ENCODE measurements around the gene ICA1. TPM values are rescaled to one million over a fixed set of nuclear protein-coding genes. Genes with fewer than 3 reads are reported as not detected.
A peak's percentile ranks its signal among the peaks of the same experiment; 100 is the strongest.
"Not testable (repeated sequence)": the region's sequence is repeated elsewhere in the genome, so short reads cannot be mapped to it uniquely, and the experiment has no call there.

The ICA1 gene
- total RNA-seq (ENCODE audit: insufficient read depth, low replicate concordance) = 4.3 TPM

DNA sequence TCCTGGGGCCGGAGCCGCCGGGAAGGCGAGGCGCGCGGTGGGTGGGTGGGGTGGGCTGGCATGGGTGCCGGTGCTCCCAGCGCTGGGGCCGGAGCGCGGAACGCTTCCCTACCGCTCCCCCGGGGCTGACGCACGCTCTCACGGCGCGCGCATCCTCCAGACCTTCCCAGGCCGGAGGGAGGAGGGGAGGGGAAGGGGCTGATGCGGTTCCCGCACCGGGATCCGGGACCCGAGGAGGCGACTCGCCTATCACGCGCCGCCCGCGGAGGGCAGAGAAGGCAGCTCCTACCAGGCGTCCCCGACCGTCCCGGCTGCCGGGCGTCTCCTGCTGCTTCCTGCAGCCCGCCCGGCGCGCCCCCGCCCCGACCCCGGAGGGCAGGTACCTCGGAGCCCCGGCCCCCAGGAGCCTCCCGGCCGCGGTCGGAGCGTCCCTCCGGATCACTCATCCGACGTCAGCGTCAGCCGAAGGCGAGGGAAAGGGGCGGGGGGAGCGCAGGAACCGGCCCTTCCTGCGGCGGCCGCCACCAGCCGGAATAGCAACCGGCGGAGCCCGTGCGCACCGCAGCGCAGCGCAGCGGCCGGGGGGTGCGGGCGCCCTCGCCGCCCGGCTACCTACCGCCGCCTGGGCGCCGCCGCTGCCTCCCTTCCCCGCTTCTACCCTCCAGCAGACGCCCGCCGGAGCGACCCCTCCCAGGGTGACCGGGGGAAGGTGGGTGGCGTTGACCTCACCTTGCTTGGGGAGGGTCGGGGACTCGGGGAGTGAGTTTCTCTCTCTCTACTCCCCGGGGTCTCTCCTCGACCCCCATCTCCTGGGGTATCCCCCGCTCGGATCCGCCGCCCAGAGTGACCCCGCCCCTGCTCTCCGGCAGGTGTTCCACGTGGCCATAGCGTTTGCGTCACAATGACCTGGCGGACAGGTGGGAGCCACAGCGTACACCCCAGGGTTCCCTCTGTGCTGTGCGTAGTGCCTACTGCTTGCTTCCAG lies at the start of gene ICA1:
TSS of gene ICA1 (minus strand) at position 457 of the 985 bp plus-strand sequence. CDS start 26,241 bp downstream, outside the sequence.
- peak; percentile 25 for DNase-seq (ENCODE audit: low spot score)

DNA sequence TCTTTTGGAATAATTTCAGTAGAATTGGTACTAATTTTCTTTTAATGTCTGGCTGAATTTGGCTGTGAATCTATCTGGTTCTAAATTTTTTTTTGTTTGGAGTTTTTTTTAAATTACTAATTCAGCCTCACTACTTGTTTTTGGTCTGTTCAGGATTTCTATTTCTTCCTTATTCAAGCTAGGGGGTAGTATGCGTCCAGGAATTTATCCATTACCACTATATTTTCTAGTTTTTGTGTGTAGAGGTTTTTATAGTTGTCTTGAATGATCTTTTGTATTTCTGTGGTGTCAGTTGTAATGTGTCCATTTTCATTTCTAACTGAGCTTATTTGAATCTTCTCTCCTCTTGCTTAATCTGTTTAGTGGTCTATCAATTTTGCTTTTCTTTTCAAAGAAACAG lies 48.9 kb upstream of the ICA1 start:
- no peak for DNase-seq (ENCODE audit: low spot score)

DNA sequence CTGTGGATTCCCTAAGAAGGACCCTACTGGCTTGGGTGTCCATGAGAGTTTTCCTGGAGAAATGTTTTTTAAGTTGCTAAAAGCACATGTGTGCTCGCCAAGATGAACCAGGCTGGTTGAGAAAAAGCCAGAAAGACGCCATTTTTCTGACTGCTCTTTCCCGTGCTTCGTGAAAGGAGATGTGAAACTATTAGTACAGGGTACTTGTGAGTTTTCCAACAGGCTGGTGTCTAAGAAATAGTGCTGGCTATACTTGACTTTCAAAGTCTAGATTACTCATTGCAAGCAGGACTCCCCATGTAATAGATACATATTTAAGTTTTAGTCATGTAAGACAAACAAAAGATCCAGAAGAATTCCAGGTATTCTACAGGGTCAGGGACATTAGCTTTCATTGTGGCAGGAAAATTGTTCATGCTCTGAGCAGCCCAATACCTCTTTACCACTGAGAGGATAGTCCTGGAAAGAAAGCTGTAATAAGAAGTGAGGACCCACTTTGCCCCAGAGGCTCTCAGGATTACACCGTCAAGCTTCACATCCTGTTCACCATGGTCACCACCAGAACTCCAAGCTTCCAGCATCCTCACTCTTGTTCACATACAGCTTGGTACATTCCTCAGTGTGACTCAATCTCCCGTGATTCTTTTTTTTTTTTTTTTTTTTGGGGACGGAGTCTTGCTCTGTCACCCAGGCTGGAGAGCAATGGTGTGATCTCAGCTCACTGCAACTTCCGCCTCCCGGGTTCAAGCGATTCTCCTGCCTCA lies 43.8 kb upstream of the ICA1 start:
- no peak for DNase-seq (ENCODE audit: low spot score)

DNA sequence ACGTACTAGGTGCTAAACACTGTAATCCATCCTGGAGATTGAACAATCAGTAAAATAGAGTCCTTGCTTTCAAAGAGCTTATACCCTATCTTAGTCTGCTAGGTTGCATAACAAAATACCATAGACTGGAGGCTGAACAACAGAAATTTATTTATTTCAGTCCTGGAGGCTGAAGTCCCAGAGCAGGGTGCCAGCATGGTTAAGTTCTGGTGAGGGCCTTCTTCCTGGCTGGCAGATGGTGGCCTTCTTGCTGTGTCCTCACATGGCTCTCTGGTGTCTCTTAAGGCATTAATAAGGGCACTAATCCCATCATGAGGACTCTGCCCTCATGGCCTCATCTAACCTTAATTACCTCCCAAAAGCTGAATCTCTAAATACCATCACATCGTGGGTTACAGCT lies 43.1 kb upstream of the ICA1 start:
- DNase-seq (ENCODE audit: low spot score) = no peak

- DNase-seq (ENCODE audit: low spot score) = no peak
Measured at GRCh38 chr7:8303904-8304528, 42.0 kb upstream of the ICA1 start.

GRCh38 chr7:8297023-8297422 lies 35.1 kb upstream of the ICA1 start:
- not testable (repeated sequence) for DNase-seq (ENCODE audit: low spot score)

DNA sequence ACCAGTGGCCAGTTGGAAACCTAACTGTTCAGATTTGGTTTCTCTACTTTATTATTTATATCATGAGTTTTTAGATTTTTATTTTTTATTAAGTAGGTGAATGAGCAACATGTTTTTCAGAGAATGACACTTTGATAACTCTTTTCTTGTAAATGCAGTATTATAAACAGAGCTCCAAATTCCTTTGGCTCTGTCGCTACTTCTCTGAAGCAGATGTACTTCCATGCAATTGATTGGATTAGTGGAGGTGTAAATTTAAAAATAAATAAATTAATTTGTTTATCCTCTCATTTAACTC lies 34.3 kb upstream of the ICA1 start:
- no peak for DNase-seq (ENCODE audit: low spot score)

DNA sequence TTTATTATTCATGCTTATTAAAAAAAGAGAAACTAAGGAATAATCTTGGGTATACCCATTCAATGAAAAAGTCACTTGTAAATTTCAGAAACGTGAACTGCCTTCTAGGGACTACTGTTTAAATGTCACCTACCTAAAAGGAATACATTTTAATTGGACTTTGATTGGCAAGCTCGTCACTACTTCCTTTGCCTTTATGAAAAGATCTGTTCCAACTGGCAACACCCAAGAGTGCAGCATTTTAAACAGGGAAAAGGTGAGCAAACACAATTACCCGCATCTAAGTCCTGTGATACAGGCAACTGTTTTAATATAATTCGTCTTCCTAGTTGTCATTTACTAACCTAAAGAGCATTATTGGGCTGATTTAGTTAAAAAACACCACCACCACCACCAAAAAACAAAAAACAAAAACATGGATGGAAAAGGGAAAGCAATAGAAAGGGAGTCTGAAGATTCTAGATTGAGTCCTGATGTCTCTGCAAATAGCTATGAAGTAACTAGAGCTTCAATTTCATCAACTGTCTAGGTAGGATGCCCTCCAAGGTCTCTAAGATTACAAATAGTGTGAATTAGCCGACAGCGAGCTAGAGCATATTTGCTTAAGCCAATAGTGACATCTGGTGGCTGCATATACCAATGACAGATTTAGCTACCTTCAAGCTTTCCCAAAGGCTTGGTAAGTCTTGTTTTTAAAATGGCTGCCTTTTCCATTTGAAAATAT lies 33.8 kb upstream of the ICA1 start:
- peak; percentile 78 for DNase-seq (ENCODE audit: low spot score)

- DNase-seq (ENCODE audit: low spot score) = no peak
Measured at GRCh38 chr7:8291397-8292141, 29.6 kb upstream of the ICA1 start.

- DNase-seq (ENCODE audit: low spot score) = peak; percentile 7
Measured at GRCh38 chr7:8290645-8291308, 28.8 kb upstream of the ICA1 start.

DNA sequence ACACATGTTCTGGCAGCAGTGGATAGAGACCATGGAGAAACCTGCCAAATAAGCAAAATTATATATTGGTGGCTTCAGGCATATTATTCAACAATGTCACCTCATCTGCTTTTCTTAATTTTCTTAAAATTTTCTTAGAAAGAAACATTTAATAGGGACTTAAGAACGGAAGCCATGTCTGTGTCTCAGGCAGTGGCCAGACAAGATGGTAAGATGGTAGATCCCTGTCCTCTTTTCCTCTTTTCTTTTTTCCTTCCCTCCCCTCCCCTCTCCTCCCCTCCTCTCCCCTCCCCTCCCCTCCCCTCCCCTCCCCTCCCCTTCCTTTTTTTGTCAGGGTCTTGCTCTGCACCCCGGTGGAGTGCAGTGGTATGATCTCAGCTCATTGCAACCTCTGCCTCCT lies 24.2 kb upstream of the ICA1 start:
- no peak for DNase-seq (ENCODE audit: low spot score)

DNA sequence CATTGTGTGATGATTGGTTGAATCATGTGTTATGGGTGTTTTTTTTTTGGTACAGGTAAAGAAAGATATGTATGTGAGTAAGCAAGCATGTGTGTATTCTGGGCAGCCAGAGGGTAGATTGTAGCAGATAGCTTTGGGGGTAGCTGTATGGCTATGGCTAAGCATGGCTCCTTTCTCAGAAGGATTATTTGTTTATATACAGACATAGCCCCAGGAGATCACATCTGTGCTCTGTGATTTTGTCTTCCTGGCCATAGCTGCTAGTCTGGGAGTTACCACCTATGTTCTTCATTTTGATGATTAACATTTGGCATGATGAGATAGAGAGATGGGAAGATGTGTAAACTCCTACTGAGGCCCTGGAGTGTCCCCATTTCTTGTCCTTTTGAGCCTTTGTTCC lies 23.2 kb upstream of the ICA1 start:
- no peak for DNase-seq (ENCODE audit: low spot score)

- DNase-seq (ENCODE audit: low spot score) = no peak
Measured at GRCh38 chr7:8284606-8285005, 22.6 kb upstream of the ICA1 start.

DNA sequence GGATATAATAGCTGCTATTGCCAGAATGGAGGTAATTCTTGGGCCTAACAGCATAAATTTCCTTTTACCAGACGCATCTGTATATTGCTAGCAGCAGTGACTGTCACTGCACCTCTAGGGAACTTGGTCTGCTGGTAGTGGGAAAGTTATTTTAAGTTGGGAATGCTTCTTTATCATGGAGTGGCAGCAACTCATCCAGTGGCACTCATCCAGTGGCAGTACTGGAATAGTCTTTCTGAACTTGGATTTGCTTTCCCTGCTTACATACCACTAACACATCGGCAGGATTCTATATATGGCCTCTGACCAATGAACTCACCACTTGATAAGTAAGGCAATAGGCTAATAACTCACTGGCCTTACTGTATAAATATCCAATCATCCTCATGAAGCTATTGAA lies 22.0 kb upstream of the ICA1 start:
- no peak for DNase-seq (ENCODE audit: low spot score)

DNA sequence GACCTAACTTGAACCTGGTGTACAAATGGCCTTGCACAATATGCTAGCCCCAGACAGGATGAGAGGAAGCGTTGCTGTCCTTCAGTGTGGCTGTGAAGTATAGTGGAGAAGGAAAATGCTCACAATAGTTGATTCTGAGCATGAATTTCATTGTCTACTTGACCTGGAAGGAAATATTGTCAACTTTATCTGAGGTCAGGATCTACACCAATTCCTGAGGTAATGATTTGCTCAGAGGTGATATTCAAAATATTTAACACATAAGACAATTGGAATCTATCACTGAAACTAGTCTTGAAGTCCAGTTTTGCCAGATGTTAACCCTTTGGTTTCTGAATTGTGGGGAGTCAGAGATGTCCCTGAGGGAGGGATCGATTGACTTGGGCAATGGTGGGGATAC lies 20.9 kb upstream of the ICA1 start:
- no peak for DNase-seq (ENCODE audit: low spot score)

- DNase-seq (ENCODE audit: low spot score) = no peak
Measured at GRCh38 chr7:8282162-8282561, 20.2 kb upstream of the ICA1 start.

DNA sequence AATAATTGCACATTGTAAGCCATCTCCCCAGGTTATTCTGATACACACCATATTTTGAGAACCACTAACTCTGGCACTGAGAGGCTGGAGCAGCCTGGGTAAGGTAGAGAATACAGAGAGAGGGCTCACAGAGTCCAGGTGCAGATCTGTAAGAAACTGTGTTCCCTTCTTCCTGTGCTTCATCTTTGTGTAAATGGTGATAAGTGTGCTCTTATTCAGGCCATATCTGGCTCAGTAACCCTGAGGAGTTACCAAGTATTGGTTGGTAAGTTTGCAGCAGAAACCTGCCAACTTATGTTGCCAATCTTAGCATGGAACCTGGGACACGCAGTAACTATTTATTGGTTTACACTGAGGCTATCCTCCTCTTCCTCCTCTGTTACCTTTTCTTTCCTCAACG lies 16.2 kb upstream of the ICA1 start:
- no peak for DNase-seq (ENCODE audit: low spot score)

DNA sequence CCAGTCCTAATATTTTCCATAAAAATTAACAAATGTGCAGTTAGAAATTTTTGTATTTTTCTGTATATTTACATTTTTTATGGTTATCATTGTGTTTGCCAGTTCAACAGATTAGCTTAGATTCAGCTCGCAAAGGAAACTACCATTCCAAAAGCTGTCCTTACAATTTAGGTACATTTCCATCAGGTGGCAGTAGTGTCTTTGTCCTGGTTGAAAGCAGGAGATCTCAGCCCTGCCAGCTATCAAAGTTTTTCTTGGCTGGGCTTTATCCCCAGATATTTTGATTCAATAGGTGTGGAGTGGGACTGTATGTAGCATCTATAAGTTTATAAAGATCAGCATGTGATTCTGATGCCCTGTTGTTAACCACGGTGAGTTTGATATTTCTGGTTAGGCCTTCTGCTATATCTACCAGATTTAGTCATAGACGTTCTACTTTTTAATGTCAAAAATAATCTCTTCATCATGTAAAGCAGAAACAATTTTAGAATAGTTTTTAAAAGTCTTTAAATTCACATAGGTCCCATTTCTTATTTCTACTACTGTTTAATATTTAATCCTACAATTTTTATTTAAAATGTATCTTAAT lies 15.5 kb upstream of the ICA1 start:
- no peak for DNase-seq (ENCODE audit: low spot score)

DNA sequence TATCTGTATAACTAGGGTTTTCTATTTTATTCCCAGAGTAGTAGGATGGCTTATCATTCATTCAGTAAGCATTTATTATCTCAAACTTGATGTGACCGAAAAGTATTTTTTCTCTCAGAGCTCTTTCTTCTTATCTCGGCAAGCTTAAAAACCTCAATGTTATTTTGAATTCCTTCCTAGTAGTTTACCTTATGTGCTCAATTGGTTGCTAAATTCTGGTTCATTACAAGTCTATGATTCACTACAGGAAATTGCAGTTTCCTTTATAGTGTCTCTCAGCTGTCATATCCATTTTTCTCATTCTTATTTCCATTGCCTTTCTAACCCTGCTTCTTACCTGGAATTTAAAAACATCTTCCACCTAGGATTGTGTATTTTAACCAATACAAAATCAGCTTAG lies 12.6 kb upstream of the ICA1 start:
- no peak for DNase-seq (ENCODE audit: low spot score)

DNA sequence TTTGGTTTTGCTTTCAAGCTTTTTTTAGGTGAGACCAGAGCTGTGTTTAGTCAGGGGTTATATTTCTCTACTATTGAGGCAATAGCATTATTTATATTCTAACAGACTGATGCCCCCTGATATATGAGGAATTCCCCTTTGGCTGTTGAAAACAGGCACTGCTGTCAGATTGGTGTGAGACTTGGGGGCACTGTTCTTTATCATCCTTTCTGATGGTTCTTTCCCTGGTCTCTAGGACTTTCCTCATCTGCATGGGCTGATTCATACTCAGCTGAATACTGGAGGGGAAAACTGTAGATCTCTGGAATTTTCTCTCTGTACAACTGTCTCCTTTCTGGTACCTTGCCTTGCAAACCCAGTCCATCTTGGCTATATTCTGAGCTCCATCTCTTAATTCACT lies 10.0 kb upstream of the ICA1 start:
- no peak for DNase-seq (ENCODE audit: low spot score)

All from umbilical cord (tissue), 2 donors.